NCI-H146 treated with DMSO at 0.1 percent for 48 hours (cell line): ENCODE measurements around the gene MOXD1.
"Not testable (repeated sequence)": the region's sequence is repeated elsewhere in the genome, so short reads cannot be mapped to it uniquely, and the experiment has no call there.

ENCODE experiments used
- DNase-seq: peaks from one replicate; lab custom pipeline; 2025; ENCODE audit not compliant: unreplicated experiment; lab: John Stamatoyannopoulos, UW

Gene MOXD1

GRCh38 chr6:132354517-132355167 lies 46.6 kb downstream of the MOXD1 start:
- no peak for DNase-seq

GRCh38 chr6:132351986-132352385 lies 49.3 kb downstream of the MOXD1 start:
- not testable (repeated sequence) for DNase-seq

- no peak for DNase-seq
Measured at GRCh38 chr6:132348231-132348630, 53.0 kb downstream of the MOXD1 start.

- no peak for DNase-seq
Measured at GRCh38 chr6:132344811-132345210, 56.5 kb downstream of the MOXD1 start.

- no peak for DNase-seq
Measured at GRCh38 chr6:132341646-132342045, 59.6 kb downstream of the MOXD1 start.

GRCh38 chr6:132334521-132334885 lies 66.8 kb downstream of the MOXD1 start:
- DNase-seq: no peak

GRCh38 chr6:132333639-132334520 lies 67.4 kb downstream of the MOXD1 start:
- no peak for DNase-seq

GRCh38 chr6:132330759-132331158 lies 70.5 kb downstream of the MOXD1 start:
- DNase-seq: no peak

GRCh38 chr6:132322398-132322797 lies 78.9 kb downstream of the MOXD1 start:
- no peak for DNase-seq

GRCh38 chr6:132320007-132320406 lies 81.3 kb downstream of the MOXD1 start:
- DNase-seq: no peak

GRCh38 chr6:132316970-132317369 lies 84.3 kb downstream of the MOXD1 start:
- DNase-seq: no peak

- no peak for DNase-seq
Measured at GRCh38 chr6:132314432-132314831, 86.8 kb downstream of the MOXD1 start.

GRCh38 chr6:132310921-132311320 lies 90.4 kb downstream of the MOXD1 start:
- DNase-seq: no peak

GRCh38 chr6:132310151-132310550 lies 91.1 kb downstream of the MOXD1 start:
- DNase-seq: not testable (repeated sequence)

GRCh38 chr6:132304891-132305305 lies 96.4 kb downstream of the MOXD1 start:
- DNase-seq: no peak

GRCh38 chr6:132300323-132300949 lies 100.8 kb downstream of the MOXD1 start:
- peak; percentile 58 for DNase-seq

- DNase-seq: peak; percentile 52
Measured at GRCh38 chr6:132298344-132298949, 102.8 kb downstream of the MOXD1 start.

- DNase-seq: no peak
Measured at GRCh38 chr6:132289756-132290155, 111.5 kb downstream of the MOXD1 start.

- no peak for DNase-seq
Measured at GRCh38 chr6:132287101-132287500, 114.2 kb downstream of the MOXD1 start.

GRCh38 chr6:132286298-132287019 lies 114.8 kb downstream of the MOXD1 start:
- no peak for DNase-seq
